Suprapubic skin (tissue), 4 donors: ENCODE measurements around the gene ATL2. TPM values are rescaled to one million over a fixed set of nuclear protein-coding genes. Genes with fewer than 3 reads are reported as not detected.
"Not testable (repeated sequence)": the region's sequence is repeated elsewhere in the genome, so short reads cannot be mapped to it uniquely, and the experiment has no call there.

Experiments used
- DNase-seq, 2 donors: peaks; one replicate each; pipeline ENCODE4 v3.0.0-alpha.2; 2019; ENCODE audit warnings: low spot score in 2 of 2
- H3K27ac ChIP-seq: fragments of 200-600 bp; sonication (generic); one replicate; pipeline ENCODE4 v1.5.1; 2019
- H3K27me3 ChIP-seq: fragments of 200-600 bp; sonication (generic); one replicate; pipeline ENCODE4 v1.5.1; 2019
- H3K36me3 ChIP-seq: fragments of 200-600 bp; sonication (generic); one replicate; pipeline ENCODE4 v1.5.1; 2019
- H3K4me1 ChIP-seq: fragments of 200-600 bp; sonication (generic); one replicate; pipeline ENCODE4 v1.5.1; 2019
- H3K4me3 ChIP-seq: fragments of 200-600 bp; sonication (generic); one replicate; pipeline ENCODE4 v1.5.1; 2019; ENCODE audit warnings: mild to moderate bottlenecking
- H3K9me3 ChIP-seq: fragments of 200-600 bp; sonication (generic); one replicate; pipeline ENCODE4 v1.5.1; 2019
- EP300 ChIP-seq: sonication (generic); formaldehyde crosslinking; IDR thresholded peaks from one replicate; pipeline ENCODE4 v1.6.1; 2017; ENCODE audit warnings: antibody characterized with exemption
- POLR2A ChIP-seq, 2 donors: fragments of 450-650 bp; IDR thresholded peaks; one replicate each; pipeline ENCODE4 v1.6.1; 2017; ENCODE audit warnings: antibody characterized with exemption in 2 of 2, mild to moderate bottlenecking in 2 of 2, moderate library complexity in 2 of 2
- POLR2AphosphoS5 ChIP-seq, 3 donors: sonication (generic); formaldehyde crosslinking; IDR thresholded peaks; one replicate each; pipeline ENCODE4 v1.6.1; 2017; ENCODE audit warnings: antibody characterized with exemption in 3 of 3
- WGBS: methylation state at CpG from one replicate; pipeline ENCODE4 v1.1.5; 2018; 5-methylcytosine and 5-hydroxymethylcytosine counted together
- total RNA-seq, 4 donors: library from RNA; depleted of rRNA; stranded (reverse); fragments of >200 nt; gene quantifications; one replicate each; pipeline ENCODE4 v1.1.0, GENCODE V29; 2016
- TF ChIP-seq, protein P1 (sequence below), 2 donors: fragments of 200-600 bp in 1 of 2; fragments of 450-650 bp in 1 of 2; sonication (generic) in 1 of 2; IDR thresholded peaks; one replicate each; pipeline ENCODE4 v1.5.1; 2016 to 2019; ENCODE audit warnings: antibody characterized with exemption in 2 of 2, mild to moderate bottlenecking in 1 of 2, moderate library complexity in 1 of 2

The ATL2 gene
- total RNA-seq, 4 donors from 2014 or later: 144 to 230 (median 170) TPM

DNA sequence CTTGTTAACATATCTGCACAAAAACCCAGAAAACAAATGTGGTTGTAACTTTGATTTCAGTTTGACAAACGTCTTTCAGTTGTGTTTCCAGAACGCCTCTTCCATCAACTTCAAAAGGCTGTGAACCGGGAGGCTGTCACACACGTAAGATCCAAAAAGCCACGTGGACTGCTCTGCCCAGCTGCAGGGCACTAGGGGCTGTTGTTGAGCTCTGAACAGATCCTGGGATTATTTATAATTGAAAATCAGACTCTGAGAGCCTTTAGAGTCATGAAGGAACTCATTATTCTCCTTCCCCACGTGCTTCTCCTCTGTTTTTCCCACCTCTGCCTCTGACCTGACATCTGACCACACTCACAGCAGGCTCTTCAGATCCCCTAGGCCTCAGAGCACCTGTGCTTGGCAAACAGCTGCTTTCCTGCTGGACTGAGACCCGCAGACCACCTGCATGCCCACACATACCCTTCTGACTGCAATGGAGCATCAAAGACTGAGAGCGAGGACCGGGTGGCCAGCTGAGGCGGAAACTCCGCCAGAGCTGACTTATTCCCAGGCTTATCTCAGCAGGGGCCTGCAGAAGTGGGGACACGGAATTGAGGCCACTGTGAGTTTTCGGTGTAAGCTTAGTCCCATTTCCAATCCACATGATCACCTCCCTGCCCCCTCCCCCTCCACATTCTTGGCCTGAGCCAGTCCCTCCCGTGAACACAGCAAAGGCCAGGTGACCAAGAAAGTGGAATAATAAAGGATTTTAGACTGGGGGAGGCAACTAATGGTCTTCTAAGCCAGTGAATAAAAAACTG is 114.8 kb downstream of the ATL2 start:
- Histone ChIP-seq H3K4me1 (peaks cover 10% of the 10 kb centered on the region), H3K27ac (no peak overlapping the region), H3K36me3 (no peaks in the 10 kb centered on the region), H3K4me3 (no peak overlapping the region), H3K9me3 (no peaks in the 10 kb centered on the region), H3K27me3 (no peaks in the 10 kb centered on the region)
- TF ChIP-seq, protein P1, sequence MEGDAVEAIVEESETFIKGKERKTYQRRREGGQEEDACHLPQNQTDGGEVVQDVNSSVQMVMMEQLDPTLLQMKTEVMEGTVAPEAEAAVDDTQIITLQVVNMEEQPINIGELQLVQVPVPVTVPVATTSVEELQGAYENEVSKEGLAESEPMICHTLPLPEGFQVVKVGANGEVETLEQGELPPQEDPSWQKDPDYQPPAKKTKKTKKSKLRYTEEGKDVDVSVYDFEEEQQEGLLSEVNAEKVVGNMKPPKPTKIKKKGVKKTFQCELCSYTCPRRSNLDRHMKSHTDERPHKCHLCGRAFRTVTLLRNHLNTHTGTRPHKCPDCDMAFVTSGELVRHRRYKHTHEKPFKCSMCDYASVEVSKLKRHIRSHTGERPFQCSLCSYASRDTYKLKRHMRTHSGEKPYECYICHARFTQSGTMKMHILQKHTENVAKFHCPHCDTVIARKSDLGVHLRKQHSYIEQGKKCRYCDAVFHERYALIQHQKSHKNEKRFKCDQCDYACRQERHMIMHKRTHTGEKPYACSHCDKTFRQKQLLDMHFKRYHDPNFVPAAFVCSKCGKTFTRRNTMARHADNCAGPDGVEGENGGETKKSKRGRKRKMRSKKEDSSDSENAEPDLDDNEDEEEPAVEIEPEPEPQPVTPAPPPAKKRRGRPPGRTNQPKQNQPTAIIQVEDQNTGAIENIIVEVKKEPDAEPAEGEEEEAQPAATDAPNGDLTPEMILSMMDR (IDR thresholded peaks at IDR 0.05): no peak
- TF ChIP-seq POLR2A (IDR thresholded peaks at IDR 0.05): no peak
- TF ChIP-seq POLR2AphosphoS5 (IDR thresholded peaks at IDR 0.05): no peak
- TF ChIP-seq EP300: no peak
- no peak for DNase-seq
- WGBS: 92% methylated on average over 14 of the region's 14 CpGs

DNA sequence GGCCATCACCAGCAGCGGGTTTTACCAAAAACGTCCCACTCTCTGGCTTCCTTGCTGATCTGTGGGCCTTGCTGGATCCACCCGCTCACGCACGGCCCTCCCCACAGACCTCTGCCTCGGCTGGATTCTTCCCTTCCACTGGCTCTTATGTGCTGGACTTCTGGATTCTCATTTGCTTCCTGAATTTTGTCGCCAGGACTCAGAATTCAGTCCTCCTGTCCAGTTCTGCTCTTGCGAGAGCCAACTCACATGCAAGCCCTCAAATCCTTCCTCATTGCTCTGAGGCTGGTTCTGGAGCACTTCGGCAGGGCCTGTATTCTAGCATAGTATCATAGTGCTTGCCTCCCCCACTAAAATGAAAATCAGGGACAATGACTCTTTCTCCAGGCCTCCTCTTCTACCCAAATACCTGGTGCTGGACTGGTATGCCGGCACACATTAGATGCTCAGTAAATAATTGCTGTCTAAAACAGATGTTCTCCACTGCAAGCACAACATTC is 115.5 kb downstream of the ATL2 start:
- Histone ChIP-seq H3K27me3 (no peaks in the 10 kb centered on the region), H3K9me3 (no peaks in the 10 kb centered on the region), H3K27ac (no peak overlapping the region), H3K36me3 (no peaks in the 10 kb centered on the region), H3K4me3 (no peak overlapping the region), H3K4me1 (peaks cover 10% of the 10 kb centered on the region)
- WGBS: 89% methylated on average over 10 of the region's 10 CpGs
- TF ChIP-seq, protein P1 (IDR thresholded peaks at IDR 0.05): no peak
- TF ChIP-seq POLR2AphosphoS5 (IDR thresholded peaks at IDR 0.05) (no peak), POLR2A (IDR thresholded peaks at IDR 0.05) (no peak), EP300 (no peak)
- DNase-seq: no peak

DNA sequence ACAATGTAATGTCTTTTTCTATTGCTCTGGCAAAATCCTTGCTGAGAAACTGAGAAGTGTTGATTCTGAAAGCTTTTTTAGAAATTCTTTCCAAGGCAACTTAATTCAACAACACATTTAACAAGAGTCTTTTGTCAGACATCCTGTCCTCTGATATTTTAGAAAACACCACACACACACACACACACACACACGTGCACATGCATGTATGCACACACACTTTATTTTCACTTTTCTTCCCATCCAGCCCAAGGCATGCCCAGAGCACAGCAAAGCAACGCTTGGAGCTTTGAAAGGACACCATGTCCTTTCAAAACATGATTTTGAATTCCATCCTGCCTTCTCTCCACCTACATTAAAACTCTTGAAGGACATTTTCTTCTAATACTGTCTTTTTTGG is 116.1 kb downstream of the ATL2 start:
- WGBS: 78% methylated on average over 2 of the region's 2 CpGs
- H3K27me3 ChIP-seq: no peaks in the 10 kb centered on the region
- H3K4me1 ChIP-seq: peaks cover 10% of the 10 kb centered on the region
- no peak overlapping the region for H3K27ac ChIP-seq
- no peak for TF ChIP-seq POLR2AphosphoS5 (IDR thresholded peaks at IDR 0.05)
- TF ChIP-seq, protein P1 (IDR thresholded peaks at IDR 0.05): no peak
- no peak for TF ChIP-seq POLR2A (IDR thresholded peaks at IDR 0.05)
- no peak for TF ChIP-seq EP300
- no peaks in the 10 kb centered on the region for H3K36me3 ChIP-seq
- no peaks in the 10 kb centered on the region for H3K9me3 ChIP-seq
- no peak overlapping the region for H3K4me3 ChIP-seq
- no peak for DNase-seq

DNA sequence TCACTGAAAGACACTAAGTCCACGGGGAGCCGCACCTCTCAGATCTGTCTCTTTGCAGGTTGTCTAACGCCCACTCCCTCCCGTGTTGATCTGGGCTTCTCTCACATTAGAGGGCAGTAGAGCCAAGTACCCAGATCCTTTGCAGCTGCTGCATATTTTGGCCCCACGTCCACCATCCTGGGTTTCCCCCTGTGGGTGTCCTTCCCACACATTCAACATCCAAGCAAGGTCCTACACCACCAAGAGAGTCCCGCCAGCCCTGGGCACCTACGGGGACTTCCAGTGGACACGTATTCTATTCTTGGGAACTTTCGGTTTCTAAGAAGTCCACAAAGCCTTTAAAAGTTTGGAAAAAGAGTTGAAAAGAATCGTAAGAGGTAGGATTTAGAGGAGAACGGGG is 116.6 kb downstream of the ATL2 start:
- 81% methylated on average over 11 of the region's 11 CpGs for WGBS
- Histone ChIP-seq H3K27ac (peak overlapping the region; percentile 18), H3K4me1 (peaks cover 10% of the 10 kb centered on the region), H3K36me3 (no peaks in the 10 kb centered on the region), H3K27me3 (no peaks in the 10 kb centered on the region), H3K4me3 (no peak overlapping the region), H3K9me3 (no peaks in the 10 kb centered on the region)
- TF ChIP-seq POLR2AphosphoS5 (IDR thresholded peaks at IDR 0.05) (no peak), POLR2A (IDR thresholded peaks at IDR 0.05) (no peak), EP300 (no peak)
- TF ChIP-seq, protein P1 (IDR thresholded peaks at IDR 0.05): no peak
- DNase-seq: no peak

DNA sequence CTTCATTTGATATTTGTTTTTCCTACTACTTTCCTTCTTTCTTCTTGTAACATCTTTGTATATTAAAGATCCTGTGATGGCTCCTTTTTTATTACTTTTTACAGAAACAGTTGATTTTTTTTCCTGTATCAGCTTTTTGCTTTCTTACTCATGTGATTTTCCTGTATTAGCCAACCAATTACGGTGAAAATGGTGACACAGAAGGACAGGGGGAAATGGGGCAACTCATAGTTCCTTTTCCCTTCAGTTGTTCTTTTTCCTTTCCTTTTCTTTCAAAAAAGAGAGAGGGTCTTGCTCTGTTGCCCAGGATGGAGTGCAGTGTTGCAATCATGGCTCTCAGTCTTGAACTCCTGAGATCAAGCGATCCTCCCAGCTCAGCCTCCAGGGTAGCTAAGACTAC is 117.8 kb downstream of the ATL2 start:
- H3K36me3 ChIP-seq: no peaks in the 10 kb centered on the region
- peaks cover 4% of the 10 kb centered on the region for H3K4me1 ChIP-seq
- TF ChIP-seq EP300: no peak
- TF ChIP-seq POLR2A (IDR thresholded peaks at IDR 0.05): no peak
- H3K27ac ChIP-seq: no peak overlapping the region
- no peak overlapping the region for H3K4me3 ChIP-seq
- H3K9me3 ChIP-seq: no peaks in the 10 kb centered on the region
- no peaks in the 10 kb centered on the region for H3K27me3 ChIP-seq
- 93% methylated on average over 2 of the region's 2 CpGs for WGBS
- no peak for DNase-seq

DNA sequence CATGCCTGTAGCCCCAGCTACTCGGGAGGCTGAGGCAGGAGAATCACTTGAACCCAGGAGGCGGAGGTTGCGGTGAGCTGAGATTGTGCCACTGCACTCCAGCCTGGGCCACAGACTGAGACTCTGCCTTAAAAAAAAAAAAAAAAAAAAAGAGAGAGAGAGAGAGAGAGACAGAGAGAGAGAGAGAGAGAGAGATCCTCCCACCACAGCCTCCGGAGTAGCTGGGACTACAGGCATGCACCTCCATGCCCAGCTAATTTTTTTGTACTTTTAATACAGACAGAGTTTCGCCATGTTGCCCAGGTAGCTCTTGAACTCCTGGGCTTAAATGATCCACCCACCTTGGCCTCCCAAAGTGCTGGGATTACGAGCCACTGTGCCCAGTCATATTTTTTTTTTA is 119.4 kb downstream of the ATL2 start:
- not testable (repeated sequence) for H3K27ac ChIP-seq, H3K4me1 ChIP-seq, H3K4me3 ChIP-seq, H3K36me3 ChIP-seq, DNase-seq, H3K9me3 ChIP-seq, H3K27me3 ChIP-seq
- WGBS: 97% methylated on average over 6 of the region's 6 CpGs
